LoVo (cell line): Measurements from ENCODE around the gene PPARA.

Experiments used
- DNase-seq: peaks from one replicate; pipeline ENCODE4 v3.0.0-alpha.2; 2016; ENCODE audit warnings: low spot score

PPARA gene

GRCh38 chr22:46276563-46276962 is 126.2 kb downstream of the PPARA start:
- DNase-seq = no peak

- DNase-seq = no peak
These were observed 128.6 kb downstream of the PPARA start for GRCh38 chr22:46278656-46279645.

GRCh38 chr22:46280063-46280817 is 129.9 kb downstream of the PPARA start:
- no peak for DNase-seq

DNA sequence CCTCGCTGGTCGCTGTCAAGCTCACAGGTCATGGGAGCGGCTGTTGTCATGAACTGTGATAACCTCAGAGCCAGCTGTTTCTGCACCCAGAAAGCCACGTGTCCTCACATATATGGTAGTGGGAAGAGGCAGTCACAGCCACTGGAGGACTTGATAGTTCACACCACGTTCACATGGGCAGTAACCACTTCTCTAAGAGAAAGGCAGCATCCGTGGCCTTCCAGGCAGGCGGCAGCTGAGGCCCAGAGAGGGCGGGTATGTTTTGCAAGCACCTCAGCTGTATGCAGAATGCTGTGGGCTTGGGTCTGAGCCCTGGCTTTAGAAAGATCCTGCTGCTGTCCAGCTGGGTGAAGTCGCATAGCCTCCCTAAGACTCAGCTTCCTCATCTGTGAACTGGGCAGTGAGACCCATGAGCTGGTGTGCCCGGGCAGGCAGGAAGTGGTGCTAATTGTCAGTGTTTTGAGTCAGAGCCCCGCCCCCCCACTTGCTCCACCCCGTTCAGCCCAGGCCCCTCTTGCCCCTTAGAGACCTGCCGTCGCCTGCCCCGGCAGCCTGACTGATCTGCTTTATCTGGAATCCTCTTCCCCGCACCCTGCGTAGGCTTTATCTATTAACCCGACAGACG is 130.8 kb downstream of the PPARA start:
- no peak for DNase-seq

GRCh38 chr22:46281866-46282678 is 131.7 kb downstream of the PPARA start:
- no peak for DNase-seq

DNA sequence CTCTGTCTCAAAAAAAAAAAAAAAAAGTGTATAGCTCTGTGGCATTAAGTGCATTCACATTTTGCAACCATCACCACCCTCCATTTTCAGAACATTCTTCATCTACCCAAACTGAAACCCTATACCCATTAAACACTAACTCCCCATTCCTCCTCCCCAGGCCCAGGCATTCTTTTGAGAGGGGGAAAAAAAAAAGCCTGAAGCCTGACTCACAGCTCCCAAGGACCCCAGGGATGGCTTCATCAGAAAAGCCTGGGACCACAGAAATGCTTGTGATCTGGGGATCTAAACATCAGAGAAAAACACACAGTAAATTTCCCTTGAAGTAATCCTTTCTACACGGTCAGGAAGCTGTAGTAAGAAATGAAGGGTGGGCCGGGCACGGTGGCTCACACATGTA is 135.7 kb downstream of the PPARA start:
- no peak for DNase-seq

- no peak for DNase-seq
These were observed 136.9 kb downstream of the PPARA start for GRCh38 chr22:46286941-46287872.

DNA sequence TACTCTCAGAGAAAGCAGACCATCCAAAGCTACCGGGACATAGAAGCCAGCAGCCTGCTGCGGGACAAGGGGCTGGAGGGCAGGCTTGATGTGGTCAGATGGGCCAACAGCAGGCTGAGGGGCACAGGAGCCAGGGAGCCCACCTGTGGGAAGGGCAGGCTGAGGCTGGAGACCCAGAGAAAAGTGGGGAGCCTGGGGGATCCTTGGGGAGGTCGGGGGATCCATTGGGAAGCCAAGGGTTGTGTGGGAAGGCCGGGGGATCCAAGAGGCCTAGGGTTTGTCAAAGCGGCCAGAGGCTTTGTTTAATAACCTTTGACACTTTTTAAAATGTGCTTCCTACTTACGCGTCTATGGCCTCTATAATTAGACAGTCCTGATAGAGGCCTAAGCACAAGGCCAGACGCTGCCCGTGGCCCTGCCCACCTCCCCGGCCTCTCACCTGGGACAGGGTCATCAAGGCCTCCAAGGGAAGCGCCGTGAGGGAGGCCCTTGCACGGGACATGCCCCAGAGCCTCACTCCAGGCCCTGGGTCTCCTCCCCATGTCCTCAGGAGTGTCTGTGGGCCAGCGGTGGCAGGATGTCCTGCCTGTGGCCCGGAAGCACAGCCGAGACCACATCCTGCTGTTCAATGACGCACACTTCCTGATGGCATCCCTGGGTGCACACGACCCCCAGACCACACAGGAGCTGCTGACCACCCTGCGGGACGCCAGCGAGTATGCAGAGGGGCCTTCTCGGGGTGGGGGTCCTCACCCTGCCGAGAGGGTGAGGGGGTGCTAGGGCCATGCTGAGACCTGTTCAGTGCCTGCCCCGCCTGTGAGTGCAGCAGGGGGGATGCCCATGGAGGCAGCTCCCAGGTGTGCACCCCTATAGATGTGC is 137.8 kb downstream of the PPARA start:
- no peak for DNase-seq

- no peak for DNase-seq
These were observed 138.5 kb downstream of the PPARA start for GRCh38 chr22:46288846-46289243.

DNA sequence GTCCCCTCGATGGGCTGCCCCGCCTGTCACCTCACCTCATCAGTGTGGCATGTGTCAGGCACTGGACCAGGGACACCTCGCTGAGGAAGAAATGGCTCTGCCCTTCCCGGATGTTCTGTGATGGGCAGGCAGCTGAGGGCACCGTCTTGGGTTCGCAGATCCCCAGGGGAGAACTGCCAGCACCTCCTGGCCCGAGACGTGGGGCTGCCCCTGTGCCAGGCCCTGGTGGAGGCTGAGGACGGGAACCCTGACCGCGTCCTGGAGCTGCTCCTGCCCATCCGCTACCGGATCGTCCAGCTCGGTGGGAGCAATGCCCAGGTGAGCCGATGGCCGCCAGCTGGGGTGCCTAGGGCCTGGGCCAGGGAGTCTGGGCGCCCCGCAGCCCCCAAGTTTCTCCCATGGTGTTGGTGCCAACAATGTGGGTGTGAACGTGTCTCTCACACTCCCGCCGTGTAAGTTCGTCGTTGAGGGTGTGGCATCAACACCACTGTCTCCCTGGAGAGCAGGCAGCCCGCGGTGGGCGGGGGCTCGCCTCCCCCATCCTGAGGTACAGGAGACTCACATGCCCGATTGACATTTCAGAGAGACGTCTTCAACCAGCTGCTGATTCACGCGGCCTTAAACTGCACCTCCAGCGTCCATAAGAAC is 139.0 kb downstream of the PPARA start:
- DNase-seq = no peak

DNA sequence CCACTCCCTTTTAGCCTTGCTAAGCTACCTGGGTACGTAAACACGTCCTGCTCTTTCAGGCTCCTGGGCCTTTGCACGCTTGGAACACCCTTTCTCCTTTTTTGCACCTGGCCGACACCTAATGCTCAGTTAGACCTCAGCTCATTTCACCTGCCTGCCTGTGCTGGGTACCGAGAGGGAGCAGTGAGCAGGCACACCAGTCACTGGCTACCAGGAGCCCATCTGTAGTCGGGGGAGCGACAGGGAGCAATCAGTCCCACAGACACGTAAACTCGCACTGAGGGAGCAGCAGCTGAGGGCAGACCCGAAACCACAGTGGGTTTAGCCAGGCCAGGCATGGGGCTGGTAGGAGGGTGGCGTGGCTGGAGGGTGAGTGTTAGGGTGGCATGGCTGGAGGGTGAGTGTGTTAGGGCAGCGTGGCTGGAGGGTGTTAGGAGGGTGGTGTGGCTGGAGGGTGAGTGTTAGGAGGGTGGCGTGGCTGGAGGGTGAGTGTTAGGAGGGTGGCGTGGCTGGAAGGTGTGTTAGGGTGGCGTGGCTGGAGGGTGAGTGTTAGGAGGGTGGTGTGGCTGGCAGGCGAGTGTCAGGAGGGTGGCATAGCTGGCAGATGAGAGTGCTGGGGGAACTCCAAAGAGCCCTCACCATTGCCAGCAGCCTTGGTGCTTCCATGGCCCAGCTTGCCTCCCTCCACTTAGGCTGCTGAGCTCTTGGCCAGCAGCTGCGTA is 140.0 kb downstream of the PPARA start:
- DNase-seq = no peak

DNA sequence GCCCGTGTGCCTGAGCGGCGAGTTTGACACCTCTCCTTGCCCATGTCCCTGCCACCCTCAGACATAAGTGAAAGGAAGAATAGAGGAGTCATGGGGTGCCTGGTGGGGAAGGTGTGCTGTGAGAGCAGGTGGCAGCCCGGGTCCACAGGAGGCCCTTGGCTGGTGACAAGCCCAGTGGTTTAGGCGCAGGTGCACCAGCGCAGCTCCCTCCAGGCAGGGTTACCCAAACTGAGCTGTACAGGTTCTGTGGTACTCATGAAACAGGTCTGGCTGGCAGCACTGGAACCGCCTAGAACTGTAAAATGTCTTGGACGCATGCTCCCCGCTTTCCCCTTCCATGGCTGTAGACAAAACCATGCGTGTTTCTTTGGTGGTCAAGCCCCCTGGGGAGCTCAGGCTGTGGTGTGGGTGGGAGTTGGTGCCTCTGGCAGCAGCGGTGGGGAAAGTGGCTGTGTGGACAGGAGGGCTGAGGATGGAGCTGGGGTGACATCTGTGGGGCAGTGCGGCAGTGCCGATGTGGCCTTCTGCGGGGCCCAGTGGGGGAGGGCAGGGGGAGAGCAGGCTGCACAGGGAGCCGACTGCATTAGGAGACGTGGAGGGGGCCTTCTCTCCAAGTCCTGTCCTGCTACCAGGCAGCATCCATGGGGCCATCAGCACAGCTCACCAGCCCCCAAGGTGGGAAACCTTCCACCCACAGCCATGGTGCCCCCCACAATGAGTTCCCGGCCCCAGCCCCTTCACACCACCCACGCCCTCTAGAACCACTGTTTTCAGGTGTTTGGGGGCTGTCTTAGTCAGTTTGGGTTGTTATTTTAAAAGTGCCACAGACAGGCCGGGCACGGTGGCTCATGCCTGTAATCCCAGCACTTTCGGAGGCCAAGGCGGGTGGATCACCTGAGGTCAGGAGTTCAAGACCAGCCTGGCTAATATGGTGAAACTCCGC is 140.8 kb downstream of the PPARA start:
- DNase-seq = no peak

DNA sequence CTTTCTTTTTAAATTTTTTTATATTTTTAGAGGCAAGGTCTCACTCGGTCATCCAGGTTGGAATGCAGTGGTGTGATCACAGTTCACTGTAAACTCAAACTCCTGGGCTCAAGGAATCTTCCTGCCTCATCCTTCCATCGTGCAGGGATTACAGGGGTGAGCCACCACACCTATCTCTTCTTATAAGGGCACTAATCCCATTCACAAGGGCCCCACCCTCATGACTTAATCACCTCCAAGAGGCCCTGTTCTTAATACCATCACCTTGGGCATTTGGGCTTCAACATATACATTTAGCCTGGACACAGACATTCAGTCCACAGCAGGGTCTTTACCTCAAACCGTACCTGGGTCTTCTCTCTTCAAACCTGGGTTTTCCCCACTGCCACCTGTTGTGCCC is 141.8 kb downstream of the PPARA start:
- no peak for DNase-seq

GRCh38 chr22:46292732-46293131 is 142.4 kb downstream of the PPARA start:
- no peak for DNase-seq
